OCI-LY7 (cell line): ENCODE data around the gene RTEL1. TPM values are rescaled to one million over a fixed set of nuclear protein-coding genes. Genes with fewer than 3 reads are reported as not detected.

Source experiments
- BruUV-seq: library from RNA; stranded (reverse); fragments of 400-500 nt; replicated peaks from 2 replicates; lab custom pipeline; 2021; lab: Mats Ljungman, UMichigan
- CTCF ChIA-PET: fragments of 300-600 bp; sonication (Branson Sonifier 250); formaldehyde crosslinking; loops from one replicate; lab custom pipeline; 2022; ENCODE audit warnings: antibody characterized with exemption; ENCODE audit not compliant: unreplicated experiment; lab: Charles Lee
- POLR2A ChIA-PET: fragments of 300-600 bp; sonication (Branson Sonifier 250); formaldehyde crosslinking; loops from one replicate; lab custom pipeline; 2022; ENCODE audit warnings: antibody characterized with exemption; lab: Charles Lee
- DNase-seq: peaks from one replicate; pipeline ENCODE4 v3.0.0-alpha.2; 2015; ENCODE audit warnings: low spot score
- H2AFZ ChIP-seq: fragments of 200-600 bp; sonication (generic), shearing (Covaris generic); 2 replicates; pipeline ENCODE4 v1.6.1; 2014; ENCODE audit warnings: mild to moderate bottlenecking, antibody characterized with exemption, low read length, moderate library complexity
- H3K27ac ChIP-seq: fragments of 200-600 bp; sonication (generic); 2 replicates; pipeline ENCODE4 v1.5.1; 2014; ENCODE audit warnings: mixed run types, low read depth, mild to moderate bottlenecking, moderate library complexity, low read length, inconsistent platforms; ENCODE audit not compliant: poor library complexity, severe bottlenecking
- H3K36me3 ChIP-seq: fragments of 200-600 bp; sonication (generic); 2 replicates; pipeline ENCODE4 v1.6.1; 2014; ENCODE audit warnings: mild to moderate bottlenecking, antibody characterized with exemption, low read length, moderate library complexity, mixed read lengths; ENCODE audit not compliant: insufficient read depth
- H3K4me1 ChIP-seq: fragments of 200-600 bp; sonication (generic); 2 replicates; pipeline ENCODE4 v1.5.1; 2014; ENCODE audit warnings: mild to moderate bottlenecking, low read length; ENCODE audit not compliant: insufficient read depth, poor library complexity, severe bottlenecking
- H3K4me2 ChIP-seq: fragments of 200-600 bp; sonication (generic); 2 replicates; pipeline ENCODE4 v1.6.1; 2014; ENCODE audit warnings: mild to moderate bottlenecking, low read length
- H3K4me3 ChIP-seq: fragments of 200-600 bp; sonication (generic); 2 replicates; pipeline ENCODE4 v1.5.1; 2014; ENCODE audit warnings: mild to moderate bottlenecking, low read depth, low read length; ENCODE audit not compliant: poor library complexity, severe bottlenecking
- H3K79me2 ChIP-seq: fragments of 200-600 bp; sonication (generic); 2 replicates; pipeline ENCODE4 v1.6.1; 2016; ENCODE audit warnings: low read depth, mild to moderate bottlenecking, low read length, moderate library complexity, mixed read lengths; ENCODE audit not compliant: insufficient read depth
- H3K9me2 ChIP-seq: fragments of 200-600 bp; sonication (generic); 2 replicates; pipeline ENCODE4 v1.6.1; 2016; ENCODE audit warnings: mild to moderate bottlenecking, low read length, mixed read lengths; ENCODE audit not compliant: insufficient read depth
- H3K9me3 ChIP-seq: fragments of 200-600 bp; sonication (generic); 2 replicates; pipeline ENCODE4 v1.6.1; 2014; ENCODE audit warnings: mild to moderate bottlenecking, mixed run types, low read length, mixed read lengths
- H4K20me1 ChIP-seq: fragments of 200-600 bp; sonication (generic); 2 replicates; pipeline ENCODE4 v1.6.1; 2014; ENCODE audit warnings: mild to moderate bottlenecking, antibody characterized with exemption, low read length, moderate library complexity, mixed read lengths; ENCODE audit not compliant: insufficient read depth
- CTCF ChIP-seq: fragments of 200-600 bp; sonication (generic); conservative IDR thresholded peaks from 2 replicates; pipeline ENCODE4 v1.5.1; 2014; ENCODE audit warnings: mild to moderate bottlenecking, antibody characterized with exemption, low read length, moderate library complexity, mixed read lengths
- EZH2phosphoT487 ChIP-seq: fragments of 200-600 bp; sonication (generic); IDR thresholded peaks from 2 replicates; pipeline ENCODE4 v1.6.1; 2018; ENCODE audit warnings: low read depth, borderline replicate concordance, mild to moderate bottlenecking, mixed run types, antibody characterized with exemption, low read length, moderate library complexity, mixed read lengths
- intact Hi-C: fragments of 100-400 bp; cut with micrococcal nuclease; formaldehyde crosslinking; loops from one replicate; pipeline ENCODE4 v1.10.0; 2022; ENCODE audit not compliant: unreplicated experiment
- total RNA-seq, 2 experiments: library from RNA; depleted of rRNA in 1 of 2; stranded (reverse); fragments of >200 nt in 1 of 2; shearing (Covaris generic) in 1 of 2; gene quantifications; 2 replicates each; pipeline ENCODE4 v1.2.3, GENCODE V29; 2014 to 2022

RTEL1 gene
- total RNA-seq, 2 experiments from 2014 or later = 22.5 to 47.2 TPM

GRCh38 chr20:63617092-63617875 is 40.8 kb upstream of the RTEL1 start:
- TF ChIP-seq EZH2phosphoT487 (no peak), CTCF (no peak)
- no peak overlapping the region for H3K4me2 ChIP-seq
- intact Hi-C loops = no loop called here
- no peaks in the 10 kb centered on the region for H3K4me1 ChIP-seq
- no TSS peak for BruUV-seq
- no peaks in the 10 kb centered on the region for H3K9me3 ChIP-seq
- H2AFZ ChIP-seq = no peak overlapping the region
- no peak overlapping the region for H3K27ac ChIP-seq
- ChIA-PET POLR2A (no interaction called here), CTCF (no interaction called here)
- no peak overlapping the region for H3K4me3 ChIP-seq
- H3K79me2 ChIP-seq = no peaks in the 10 kb centered on the region; the same call in 1 of the 2 replicates
- no peaks in the 10 kb centered on the region for H3K9me2 ChIP-seq
- no peaks in the 10 kb centered on the region for H4K20me1 ChIP-seq
- no peak for DNase-seq
- peaks cover 45% of the 10 kb centered on the region for H3K36me3 ChIP-seq

- BruUV-seq = no TSS peak
- H3K4me2 ChIP-seq = no peak overlapping the region
- no peaks in the 10 kb centered on the region for H3K4me1 ChIP-seq
- H3K9me2 ChIP-seq = no peaks in the 10 kb centered on the region
- H3K27ac ChIP-seq = no peak overlapping the region
- no peak overlapping the region for H2AFZ ChIP-seq
- H3K4me3 ChIP-seq = no peak overlapping the region
- H3K36me3 ChIP-seq = peaks cover 44% of the 10 kb centered on the region
- H3K79me2 ChIP-seq = peaks cover 6% of the 10 kb centered on the region; the same call in 1 of the 2 replicates
- H3K9me3 ChIP-seq = no peaks in the 10 kb centered on the region
- TF ChIP-seq EZH2phosphoT487 (no peak), CTCF (no peak)
- intact Hi-C loops = no loop called here
- no peaks in the 10 kb centered on the region for H4K20me1 ChIP-seq
- ChIA-PET CTCF (no interaction called here), POLR2A (no interaction called here)
- DNase-seq = no peak
Measured at GRCh38 chr20:63617876-63618265, 40.2 kb upstream of the RTEL1 start.
